ENCODE measurements around the gene DERL3.

GRCh38 chr22:23846081-23846469 lies 7.3 kb upstream of the DERL3 start:
- TF ChIP-seq, protein P1, sequence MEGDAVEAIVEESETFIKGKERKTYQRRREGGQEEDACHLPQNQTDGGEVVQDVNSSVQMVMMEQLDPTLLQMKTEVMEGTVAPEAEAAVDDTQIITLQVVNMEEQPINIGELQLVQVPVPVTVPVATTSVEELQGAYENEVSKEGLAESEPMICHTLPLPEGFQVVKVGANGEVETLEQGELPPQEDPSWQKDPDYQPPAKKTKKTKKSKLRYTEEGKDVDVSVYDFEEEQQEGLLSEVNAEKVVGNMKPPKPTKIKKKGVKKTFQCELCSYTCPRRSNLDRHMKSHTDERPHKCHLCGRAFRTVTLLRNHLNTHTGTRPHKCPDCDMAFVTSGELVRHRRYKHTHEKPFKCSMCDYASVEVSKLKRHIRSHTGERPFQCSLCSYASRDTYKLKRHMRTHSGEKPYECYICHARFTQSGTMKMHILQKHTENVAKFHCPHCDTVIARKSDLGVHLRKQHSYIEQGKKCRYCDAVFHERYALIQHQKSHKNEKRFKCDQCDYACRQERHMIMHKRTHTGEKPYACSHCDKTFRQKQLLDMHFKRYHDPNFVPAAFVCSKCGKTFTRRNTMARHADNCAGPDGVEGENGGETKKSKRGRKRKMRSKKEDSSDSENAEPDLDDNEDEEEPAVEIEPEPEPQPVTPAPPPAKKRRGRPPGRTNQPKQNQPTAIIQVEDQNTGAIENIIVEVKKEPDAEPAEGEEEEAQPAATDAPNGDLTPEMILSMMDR (IDR thresholded peaks at IDR 0.05): no peak
- TF ChIP-seq EP300 (IDR thresholded peaks at IDR 0.05) (no peak), POLR2A (IDR thresholded peaks at IDR 0.05; ENCODE audit: low read depth) (no peak), POLR2AphosphoS5 (IDR thresholded peaks at IDR 0.05) (no peak)
